GM12801 (cell line): ENCODE measurements around the gene NTM.

Source experiments
- CTCF ChIP-seq: IDR thresholded peaks from one replicate; pipeline ENCODE4 v1.5.1; 2011; ENCODE audit warnings: control low read depth; ENCODE audit not compliant: insufficient read length; ENCODE audit errors: extremely low read depth

The NTM gene

GRCh38 chr11:131572423-131572822, 202.0 kb downstream of the NTM start:
- TF ChIP-seq CTCF: no peak

GRCh38 chr11:131579932-131580387, 209.5 kb downstream of the NTM start:
- TF ChIP-seq CTCF: no peak

GRCh38 chr11:131580476-131580875, 210.1 kb downstream of the NTM start:
- TF ChIP-seq CTCF: no peak

- TF ChIP-seq CTCF: no peak
These were observed 210.6 kb downstream of the NTM start for GRCh38 chr11:131581046-131581445.

GRCh38 chr11:131582021-131582525, 211.7 kb downstream of the NTM start:
- no peak for TF ChIP-seq CTCF

GRCh38 chr11:131583421-131583820, 213.0 kb downstream of the NTM start:
- TF ChIP-seq CTCF: no peak

- TF ChIP-seq CTCF: no peak
These were observed 213.5 kb downstream of the NTM start for GRCh38 chr11:131583938-131584337.
